ENCODE results near the gene TMEM132C.

DNA sequence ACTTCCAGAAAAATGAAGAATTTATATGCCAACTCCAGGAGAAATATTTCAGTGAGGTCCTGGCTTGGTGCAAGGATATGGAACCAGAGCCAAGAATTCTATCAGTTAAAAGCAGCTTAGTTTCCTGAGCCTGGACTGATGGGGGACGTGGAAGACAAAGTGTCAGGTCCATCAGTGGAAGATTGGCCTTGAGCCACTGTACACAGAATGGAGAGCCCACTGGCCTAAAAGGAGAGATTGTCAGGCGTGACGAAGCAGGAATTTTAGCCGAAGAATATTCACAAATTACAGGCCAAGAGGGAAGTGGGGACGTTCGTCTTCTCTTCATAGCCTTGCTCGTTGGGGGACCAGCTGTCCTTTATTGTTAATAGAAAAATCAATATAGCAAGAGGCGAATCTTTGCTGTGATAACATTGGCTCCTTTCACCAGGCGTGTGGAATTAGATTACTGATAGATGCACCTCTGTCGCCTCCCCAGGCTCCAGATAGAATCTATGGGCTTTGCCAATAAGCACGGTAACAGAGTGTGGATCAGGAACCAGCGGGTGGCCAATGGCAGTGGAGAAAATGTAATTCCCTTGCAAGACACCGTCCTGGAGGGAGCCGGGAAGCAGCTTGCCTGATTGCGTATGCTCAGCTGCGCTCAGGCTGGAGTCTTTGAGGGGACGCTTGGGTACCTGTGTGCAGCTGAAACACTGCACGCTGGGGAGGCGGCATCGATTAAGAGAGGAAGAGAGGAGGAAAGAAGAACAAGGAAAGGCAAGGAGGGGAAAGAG, 56.4 kb downstream of the TMEM132C start:
- TF ChIP-seq CTCF (IDR thresholded peaks at IDR 0.05), result no peak
- no peak for TF ChIP-seq POLR2AphosphoS5 (IDR thresholded peaks at IDR 0.05)
- no peak for TF ChIP-seq EP300 (IDR thresholded peaks at IDR 0.05)
